ENCODE results near the gene DNAH14.
"Not testable (repeated sequence)": the region's sequence is repeated elsewhere in the genome, so short reads cannot be mapped to it uniquely, and the experiment has no call there.

DNAH14 gene

GRCh38 chr1:225156254-225156653, 226.8 kb downstream of the DNAH14 start:
- DNase-seq (ENCODE audit: low read depth) = no peak

DNA sequence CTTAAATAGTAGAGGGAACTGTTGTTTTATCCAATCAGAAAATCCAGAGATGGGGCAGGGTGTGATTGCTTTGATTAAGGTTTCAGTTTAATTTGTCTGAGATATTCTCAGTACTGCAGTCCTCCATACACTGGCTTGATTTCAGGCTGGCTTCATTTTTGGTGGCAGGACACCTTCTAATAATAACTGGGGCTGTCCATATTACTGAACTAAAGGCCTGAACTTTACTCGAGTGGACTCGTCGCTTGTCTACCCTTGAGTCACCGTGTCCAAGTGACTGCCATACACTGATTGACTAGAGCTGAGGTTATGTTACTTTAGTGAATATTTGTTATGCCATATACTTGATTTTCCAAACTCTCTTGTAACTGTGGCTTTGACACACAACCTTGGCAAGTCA, 228.8 kb downstream of the DNAH14 start:
- DNase-seq (ENCODE audit: low read depth) = no peak

- no peak for DNase-seq (ENCODE audit: low read depth)
Measured at GRCh38 chr1:225159793-225160192, 230.3 kb downstream of the DNAH14 start.

GRCh38 chr1:225177409-225177808, 247.9 kb downstream of the DNAH14 start:
- DNase-seq (ENCODE audit: low read depth) = not testable (repeated sequence)

- no peak for DNase-seq (ENCODE audit: low read depth)
Measured at GRCh38 chr1:225179686-225180085, 250.2 kb downstream of the DNAH14 start.

DNA sequence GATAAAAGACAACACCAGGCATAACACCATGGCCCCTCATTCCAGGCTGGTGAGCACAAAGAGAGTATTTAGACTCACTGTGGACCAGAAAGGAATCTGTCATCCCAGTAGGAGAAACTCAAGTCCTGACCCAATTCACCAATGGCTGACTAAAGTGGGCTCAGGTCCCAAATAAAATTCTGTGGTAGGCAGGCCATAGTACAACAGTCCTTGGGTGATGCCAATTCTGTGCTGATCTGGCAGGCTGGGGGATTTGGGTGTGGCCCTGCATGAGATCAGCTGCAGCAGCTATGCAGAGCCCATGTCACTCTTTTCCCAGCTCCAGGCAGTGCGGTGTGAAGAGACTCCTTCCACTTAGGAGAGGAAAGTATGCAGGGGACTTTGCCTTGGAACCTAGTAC, 253.2 kb downstream of the DNAH14 start:
- no peak for DNase-seq (ENCODE audit: low read depth)

DNA sequence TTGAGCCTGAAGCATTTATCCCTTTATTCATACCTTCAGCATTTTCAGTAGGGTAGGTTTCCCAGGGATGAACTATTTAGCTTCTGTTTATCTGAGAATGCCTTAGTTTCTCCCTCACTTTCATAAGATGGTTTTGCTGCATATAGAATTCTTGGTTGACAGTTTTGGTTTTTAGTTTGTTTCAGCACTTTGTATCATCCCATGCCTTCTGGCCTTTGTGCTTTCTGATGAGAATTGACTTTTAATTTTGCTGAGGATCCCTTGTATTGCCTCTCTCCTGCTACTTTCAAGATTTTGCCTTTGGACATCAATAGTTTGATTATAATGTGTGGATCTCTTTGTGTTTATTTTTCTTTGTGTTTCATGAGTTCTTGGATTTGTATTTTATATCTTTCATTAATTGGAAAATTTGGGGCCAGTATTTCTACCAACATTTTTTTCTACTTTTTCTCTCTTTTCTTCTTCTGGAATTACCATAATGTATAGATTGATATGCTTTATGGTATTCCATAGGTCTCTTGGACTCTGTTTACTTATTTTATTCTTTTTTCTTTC, 261.8 kb downstream of the DNAH14 start:
- DNase-seq (ENCODE audit: low read depth) = no peak

DNA sequence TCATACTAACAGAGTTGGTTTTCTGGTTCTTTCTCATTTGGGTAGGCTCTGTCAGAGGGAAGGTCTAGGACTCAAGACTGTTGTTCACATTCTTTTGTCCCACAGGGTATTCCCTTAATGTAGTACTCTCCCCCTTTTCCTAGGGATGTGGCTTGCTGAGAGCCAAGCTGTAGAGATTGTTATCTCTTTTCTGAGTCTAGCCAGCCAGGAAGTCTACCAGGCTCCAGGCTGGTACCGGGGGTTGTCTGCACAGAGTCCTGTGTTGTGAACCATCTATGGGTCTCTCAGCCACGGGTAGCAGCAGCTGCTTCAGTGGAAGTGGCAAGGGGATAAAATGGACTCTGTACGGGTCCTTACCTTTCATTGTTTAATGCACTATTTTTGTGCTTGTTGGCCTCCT, 272.0 kb downstream of the DNAH14 start:
- no peak for DNase-seq (ENCODE audit: low read depth)

- DNase-seq (ENCODE audit: low read depth) = no peak
Measured at GRCh38 chr1:225207791-225208190, 278.3 kb downstream of the DNAH14 start.

GRCh38 chr1:225209153-225209552, 279.7 kb downstream of the DNAH14 start:
- DNase-seq (ENCODE audit: low read depth) = no peak

GRCh38 chr1:225210180-225210579, 280.7 kb downstream of the DNAH14 start:
- DNase-seq (ENCODE audit: low read depth) = not testable (repeated sequence)

DNA sequence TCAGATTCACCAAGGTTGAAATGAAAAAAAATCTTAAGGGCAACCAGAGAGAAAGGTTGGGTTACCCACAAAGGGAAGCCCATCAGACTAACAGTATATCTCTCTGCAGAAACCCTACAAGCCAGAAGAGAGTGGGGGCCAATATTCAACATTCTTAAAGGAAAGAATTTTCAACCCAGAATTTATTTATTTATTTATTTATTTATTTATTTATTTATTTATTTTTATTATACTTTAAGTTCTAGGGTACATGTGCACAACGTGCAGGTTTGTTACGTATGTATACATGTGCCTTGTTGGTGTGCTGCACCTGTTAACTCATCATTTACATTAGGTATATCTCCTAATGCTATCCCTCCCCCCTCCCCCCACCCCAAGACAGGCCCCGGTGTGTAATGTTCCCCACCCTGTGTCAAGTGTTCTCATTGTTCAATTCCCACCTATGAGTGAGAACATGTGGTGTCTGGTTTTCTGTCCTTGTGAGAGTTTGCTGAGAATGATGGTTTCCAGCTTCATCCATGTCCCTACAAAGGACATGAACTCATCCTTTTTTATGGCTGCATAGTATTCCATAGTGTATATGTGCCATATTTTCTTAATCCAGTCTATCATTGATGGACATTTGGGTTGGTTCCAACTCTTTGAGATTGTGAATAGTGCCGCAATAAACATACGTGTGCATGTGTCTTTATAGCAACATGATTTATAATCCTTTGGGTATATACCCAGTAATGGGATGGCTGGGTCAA, 282.4 kb downstream of the DNAH14 start:
- DNase-seq (ENCODE audit: low read depth) = not testable (repeated sequence)

GRCh38 chr1:225224287-225224686, 294.8 kb downstream of the DNAH14 start:
- DNase-seq (ENCODE audit: low read depth) = no peak

DNA sequence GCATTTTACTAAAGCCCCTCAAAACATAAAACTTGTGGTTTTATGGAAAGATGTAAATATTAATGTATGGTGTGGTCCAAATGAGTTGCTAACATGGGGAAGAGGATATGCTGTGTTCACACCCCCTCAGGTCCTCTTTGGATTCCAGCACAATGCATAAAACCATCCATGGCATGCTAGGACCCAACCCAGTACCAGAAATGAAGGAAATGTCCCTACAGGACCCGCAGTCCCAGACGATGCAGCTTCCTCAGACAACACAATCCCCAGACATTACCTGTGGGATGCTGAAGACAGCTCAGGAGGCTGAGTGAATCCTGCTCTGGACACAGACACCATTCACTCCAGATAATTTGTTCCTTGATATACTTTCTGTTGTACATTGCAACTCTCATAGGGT, 296.2 kb downstream of the DNAH14 start:
- DNase-seq (ENCODE audit: low read depth) = no peak

GRCh38 chr1:225228871-225229303, 299.4 kb downstream of the DNAH14 start:
- no peak for DNase-seq (ENCODE audit: low read depth)

DNA sequence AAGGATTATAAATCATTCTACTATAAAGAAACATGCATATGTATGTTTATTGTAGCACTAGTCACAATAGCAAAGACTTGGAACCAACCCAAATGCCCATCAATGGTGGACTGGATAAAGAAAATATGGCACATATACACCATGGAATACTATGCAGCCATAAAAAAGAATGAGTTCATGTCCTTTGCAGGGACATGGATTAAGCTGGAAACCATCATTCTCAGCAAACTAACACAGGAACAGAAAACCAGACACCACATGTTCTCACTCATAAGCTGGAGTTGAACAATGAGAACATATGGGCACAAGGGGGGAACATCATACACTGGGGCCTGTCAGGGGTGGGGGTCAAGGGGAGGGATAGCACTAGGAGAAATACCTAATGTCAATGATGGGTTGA, 300.0 kb downstream of the DNAH14 start:
- not testable (repeated sequence) for DNase-seq (ENCODE audit: low read depth)

- no peak for DNase-seq (ENCODE audit: low read depth)
Measured at GRCh38 chr1:225230483-225230882, 301.0 kb downstream of the DNAH14 start.

- DNase-seq (ENCODE audit: low read depth) = not testable (repeated sequence)
Measured at GRCh38 chr1:225232930-225233329, 303.5 kb downstream of the DNAH14 start.

DNA sequence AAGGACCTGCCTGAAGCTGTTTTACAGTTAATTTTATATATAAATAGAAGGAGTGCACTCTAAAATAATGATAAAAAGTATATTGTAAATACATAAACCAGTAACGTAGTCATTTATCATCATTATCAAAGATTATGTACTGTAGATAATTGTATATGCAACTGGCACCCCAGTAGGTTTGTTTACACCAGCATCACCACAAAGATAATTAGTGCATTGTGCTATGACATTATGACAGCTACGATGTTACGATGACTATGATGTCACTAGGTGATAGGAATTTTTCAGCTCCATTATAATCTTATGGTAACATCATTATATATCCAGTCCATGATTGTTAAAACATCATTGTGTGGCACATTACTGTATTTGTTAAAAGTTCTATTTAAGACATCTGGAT, 313.1 kb downstream of the DNAH14 start:
- no peak for DNase-seq (ENCODE audit: low read depth)

GRCh38 chr1:225250432-225250831, 321.0 kb downstream of the DNAH14 start:
- DNase-seq (ENCODE audit: low read depth) = no peak

GRCh38 chr1:225253173-225253572, 323.7 kb downstream of the DNAH14 start:
- DNase-seq (ENCODE audit: low read depth) = no peak

DNA sequence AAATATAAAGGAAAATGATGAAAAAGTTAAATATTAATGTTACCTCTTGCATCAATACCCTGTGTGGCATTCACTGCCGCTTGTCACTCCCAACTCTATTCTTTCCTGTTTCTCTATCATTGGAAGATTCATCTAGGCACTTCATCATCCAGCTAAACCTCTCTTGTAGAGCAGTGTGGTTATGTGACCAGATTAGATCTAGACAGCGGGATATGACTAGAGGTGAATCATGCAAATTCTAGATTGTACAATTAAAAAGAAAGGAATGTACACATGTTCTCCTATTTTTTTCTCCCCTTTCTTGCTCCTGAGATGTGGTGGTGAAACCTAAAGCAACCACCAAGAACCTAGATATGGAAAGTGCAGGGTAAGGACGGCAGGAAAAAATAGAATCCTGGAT, 324.3 kb downstream of the DNAH14 start:
- no peak for DNase-seq (ENCODE audit: low read depth)

GRCh38 chr1:225254676-225255075, 325.2 kb downstream of the DNAH14 start:
- DNase-seq (ENCODE audit: low read depth) = no peak

- no peak for DNase-seq (ENCODE audit: low read depth)
Measured at GRCh38 chr1:225257081-225257480, 327.6 kb downstream of the DNAH14 start.
